Stimulated activated naive B cell treated with anti-CD40 and anti-IgM and Interleukin-4, amounts not matched to agents 10 μg/mL and 1 μg/mL and 100 μg/mL, for 72 hours (primary cell): ENCODE measurements around the gene GRIK2.

Source experiments
- ATAC-seq, 2 donors: fragments of 150-1000 bp; cut with Tn5 transposase; replicated peaks; 2 replicates each; pipeline ENCODE4 v1.10.0; 2021; ENCODE audit warnings: moderate library complexity in 1 of 2
- DNase-seq: peaks from one replicate; pipeline ENCODE4 v3.0.0; 2021
- H3K27ac Mint-ChIP-seq: one replicate; pipeline ENCODE4 v1.8.0; 2022; ENCODE audit warnings: mild to moderate bottlenecking, mixed read lengths
- H3K27me3 Mint-ChIP-seq, 2 donors: one replicate each; pipeline ENCODE4 v1.8.0; 2022; ENCODE audit warnings: mixed read lengths in 2 of 2
- H3K36me3 Mint-ChIP-seq, 2 donors: one replicate each; pipeline ENCODE4 v1.8.0; 2022; ENCODE audit warnings: mixed read lengths in 2 of 2, mild to moderate bottlenecking in 1 of 2
- H3K4me1 Mint-ChIP-seq, 2 donors: one replicate each; pipeline ENCODE4 v1.8.0; 2022; ENCODE audit warnings: mixed read lengths in 2 of 2, mild to moderate bottlenecking in 1 of 2
- H3K4me3 Mint-ChIP-seq, 2 donors: one replicate each; pipeline ENCODE4 v1.8.0; 2022; ENCODE audit warnings: mild to moderate bottlenecking in 2 of 2, mixed read lengths in 2 of 2, moderate library complexity in 1 of 2
- H3K9me3 Mint-ChIP-seq, 2 donors: one replicate each; pipeline ENCODE4 v1.8.0; 2022; ENCODE audit warnings: mixed read lengths in 2 of 2, mild to moderate bottlenecking in 1 of 2

Gene GRIK2

GRCh38 chr6:101994521-101994920 lies 601.0 kb downstream of the GRIK2 start:
- ATAC-seq (no peak), DNase-seq (no peak)
- no peaks in the 10 kb centered on the region for H3K27me3 Mint-ChIP-seq
- H3K36me3 Mint-ChIP-seq = no peaks in the 10 kb centered on the region
- no peaks in the 10 kb centered on the region for H3K4me1 Mint-ChIP-seq
- H3K4me3 Mint-ChIP-seq = no peak overlapping the region
- H3K9me3 Mint-ChIP-seq = no peaks in the 10 kb centered on the region
- no peak overlapping the region for H3K27ac Mint-ChIP-seq

DNA sequence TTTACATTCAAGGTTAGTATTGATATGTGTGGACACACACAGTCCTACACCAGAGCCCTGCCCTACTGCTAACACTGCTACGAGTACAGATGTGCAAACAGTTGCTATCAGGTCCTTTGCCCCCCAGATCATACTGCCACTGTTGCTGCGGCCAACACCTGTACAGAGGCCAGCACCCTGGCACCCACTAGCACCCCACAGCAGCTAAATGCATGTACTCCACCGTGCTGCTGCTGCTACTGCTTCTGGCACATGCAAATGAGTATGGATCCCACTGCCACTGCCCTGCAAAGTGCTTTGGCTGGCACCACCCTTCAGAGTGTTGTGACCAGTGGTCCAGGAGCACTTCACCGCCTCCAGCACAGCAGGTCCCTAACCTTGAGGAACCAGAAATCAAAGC lies 621.9 kb downstream of the GRIK2 start:
- DNase-seq = no peak
- peaks cover 0 to 4% of the 10 kb centered on the region in 2 donors for H3K9me3 Mint-ChIP-seq

DNA sequence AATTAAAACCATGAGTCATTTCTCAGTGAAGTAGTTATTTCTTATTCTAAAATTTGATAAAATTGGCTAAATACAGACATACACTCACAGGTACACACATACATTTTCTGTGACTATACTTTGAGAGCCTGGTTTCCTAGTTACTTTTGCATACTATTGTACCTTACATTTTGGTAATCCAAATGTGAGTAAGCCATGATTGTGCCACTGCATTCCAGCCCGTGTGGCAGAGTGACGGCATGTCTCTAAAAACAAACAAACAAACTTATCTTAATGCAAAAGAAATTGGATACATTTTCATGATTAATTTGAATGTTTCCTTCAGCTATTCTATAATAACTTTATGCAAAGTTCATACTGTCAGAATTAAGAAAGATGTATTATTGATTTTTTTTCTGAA lies 628.8 kb downstream of the GRIK2 start:
- no peak for DNase-seq
- no peak for ATAC-seq
- H3K27ac Mint-ChIP-seq = no peak overlapping the region
- H3K9me3 Mint-ChIP-seq = no peaks in the 10 kb centered on the region
- H3K27me3 Mint-ChIP-seq = no peaks in the 10 kb centered on the region
- no peaks in the 10 kb centered on the region for H3K4me1 Mint-ChIP-seq
- no peak overlapping the region for H3K4me3 Mint-ChIP-seq
- no peaks in the 10 kb centered on the region for H3K36me3 Mint-ChIP-seq

More for the DNA sequence above, 621.9 kb downstream of the GRIK2 start:
- H3K27me3 Mint-ChIP-seq = no peaks in the 10 kb centered on the region
- no peak overlapping the region for H3K27ac Mint-ChIP-seq
- no peak overlapping the region for H3K4me3 Mint-ChIP-seq
- no peak for ATAC-seq
- no peaks in the 10 kb centered on the region for H3K36me3 Mint-ChIP-seq
- H3K4me1 Mint-ChIP-seq = no peaks in the 10 kb centered on the region

DNA sequence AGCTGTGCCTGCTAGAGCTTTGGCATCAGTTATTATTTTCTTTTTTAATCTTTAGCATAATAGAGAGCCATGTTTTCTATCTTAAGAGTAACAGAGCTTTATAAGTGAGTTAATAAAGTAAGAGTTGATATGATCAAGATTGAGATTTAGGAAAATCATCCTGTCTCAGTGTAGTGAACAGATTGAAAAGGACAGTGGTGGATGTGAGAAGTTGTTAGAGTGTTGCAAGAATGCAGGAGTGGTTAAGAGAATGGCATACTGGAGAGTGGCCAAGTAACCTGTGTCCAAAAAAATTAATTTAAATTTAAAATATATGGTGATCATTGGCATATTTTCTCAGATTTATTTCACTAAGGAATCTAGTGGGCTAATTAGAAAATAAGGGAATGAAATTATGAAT lies 629.3 kb downstream of the GRIK2 start:
- ATAC-seq (no peak), DNase-seq (no peak)
- no peak overlapping the region for H3K27ac Mint-ChIP-seq
- no peaks in the 10 kb centered on the region for H3K36me3 Mint-ChIP-seq
- no peaks in the 10 kb centered on the region for H3K4me1 Mint-ChIP-seq
- H3K27me3 Mint-ChIP-seq = no peaks in the 10 kb centered on the region
- no peaks in the 10 kb centered on the region for H3K9me3 Mint-ChIP-seq
- no peak overlapping the region for H3K4me3 Mint-ChIP-seq

- Mint-ChIP-seq H3K27ac (no peak overlapping the region), H3K9me3 (no peaks in the 10 kb centered on the region), H3K36me3 (no peaks in the 10 kb centered on the region), H3K4me1 (no peaks in the 10 kb centered on the region), H3K4me3 (no peak overlapping the region), H3K27me3 (no peaks in the 10 kb centered on the region)
- ATAC-seq (no peak), DNase-seq (no peak)
Measured at GRCh38 chr6:102023977-102024657, 630.6 kb downstream of the GRIK2 start.

GRCh38 chr6:102026649-102027048 lies 633.1 kb downstream of the GRIK2 start:
- Mint-ChIP-seq H3K4me3 (no peak overlapping the region), H3K27me3 (no peaks in the 10 kb centered on the region)
- ATAC-seq = no peak

GRCh38 chr6:102028176-102028575 lies 634.7 kb downstream of the GRIK2 start:
- H3K9me3 Mint-ChIP-seq = no peaks in the 10 kb centered on the region
- H3K36me3 Mint-ChIP-seq = no peaks in the 10 kb centered on the region
- DNase-seq = no peak

More at GRCh38 chr6:102026649-102027048, 633.1 kb downstream of the GRIK2 start:
- Mint-ChIP-seq H3K9me3 (no peaks in the 10 kb centered on the region), H3K36me3 (no peaks in the 10 kb centered on the region), H3K27ac (no peak overlapping the region), H3K4me1 (no peaks in the 10 kb centered on the region)
- DNase-seq = no peak

DNA sequence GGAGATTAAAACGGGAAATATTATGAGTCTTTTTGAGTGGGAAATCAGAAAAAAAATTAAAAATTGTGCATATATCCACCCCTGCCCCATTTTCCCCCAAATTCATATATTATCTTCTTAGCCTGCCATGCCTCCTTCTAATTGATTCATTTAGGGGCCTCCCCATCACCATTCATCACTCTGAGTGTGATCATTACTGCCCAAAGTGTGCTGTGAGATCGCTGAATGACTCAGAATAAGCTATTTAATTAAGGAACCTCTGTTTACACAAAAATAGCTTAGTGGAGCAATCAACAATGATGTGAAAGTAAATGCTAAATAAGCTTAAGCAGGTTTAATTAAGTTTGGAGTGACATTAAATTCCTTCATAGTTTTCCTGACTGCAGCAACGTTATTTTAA lies 645.5 kb downstream of the GRIK2 start:
- Mint-ChIP-seq H3K4me3 (no peak overlapping the region), H3K36me3 (no peaks in the 10 kb centered on the region), H3K9me3 (peaks cover 3 to 4% of the 10 kb centered on the region in 2 donors), H3K4me1 (no peaks in the 10 kb centered on the region), H3K27me3 (no peaks in the 10 kb centered on the region), H3K27ac (no peak overlapping the region)
- ATAC-seq = no peak
- DNase-seq = no peak

More at GRCh38 chr6:102028176-102028575, 634.7 kb downstream of the GRIK2 start:
- Mint-ChIP-seq H3K4me1 (no peaks in the 10 kb centered on the region), H3K27ac (no peak overlapping the region), H3K4me3 (no peak overlapping the region), H3K27me3 (no peaks in the 10 kb centered on the region)
- ATAC-seq = no peak

GRCh38 chr6:102039441-102039840 lies 645.9 kb downstream of the GRIK2 start:
- peaks cover 3 to 4% of the 10 kb centered on the region in 2 donors for H3K9me3 Mint-ChIP-seq
- no peaks in the 10 kb centered on the region for H3K27me3 Mint-ChIP-seq

GRCh38 chr6:102051001-102051400 lies 657.5 kb downstream of the GRIK2 start:
- ATAC-seq = no peak
- no peak for DNase-seq
- no peaks in the 10 kb centered on the region for H3K36me3 Mint-ChIP-seq
- no peak overlapping the region for H3K4me3 Mint-ChIP-seq
- no peak overlapping the region for H3K27ac Mint-ChIP-seq
- no peaks in the 10 kb centered on the region for H3K27me3 Mint-ChIP-seq
- H3K9me3 Mint-ChIP-seq = peaks cover 0 to 3% of the 10 kb centered on the region in 2 donors
- H3K4me1 Mint-ChIP-seq = no peaks in the 10 kb centered on the region

More at GRCh38 chr6:102039441-102039840, 645.9 kb downstream of the GRIK2 start:
- no peaks in the 10 kb centered on the region for H3K36me3 Mint-ChIP-seq
- H3K4me3 Mint-ChIP-seq = no peak overlapping the region
- H3K27ac Mint-ChIP-seq = no peak overlapping the region
- DNase-seq (no peak), ATAC-seq (no peak)
- H3K4me1 Mint-ChIP-seq = no peaks in the 10 kb centered on the region

DNA sequence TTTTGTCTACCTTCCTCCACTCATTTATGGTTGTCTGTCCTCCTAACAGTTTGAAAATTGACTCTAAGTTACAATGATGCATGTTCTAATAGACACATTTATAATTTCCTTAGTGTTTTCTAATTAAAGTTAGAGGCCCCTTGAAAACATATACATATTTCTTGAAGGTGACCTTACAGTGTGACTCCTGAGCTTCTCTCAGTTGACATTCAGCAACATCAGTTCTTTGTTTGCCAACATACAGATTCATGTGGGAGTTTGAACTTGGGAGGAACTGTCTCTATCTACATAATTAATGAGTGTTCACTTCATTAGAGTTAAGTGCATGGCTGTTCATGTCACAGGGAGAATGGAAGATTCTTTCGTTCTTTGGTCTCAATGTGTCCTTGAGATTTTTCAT lies 658.2 kb downstream of the GRIK2 start:
- Mint-ChIP-seq H3K9me3 (peaks cover 0 to 3% of the 10 kb centered on the region in 2 donors), H3K36me3 (no peaks in the 10 kb centered on the region), H3K27me3 (no peaks in the 10 kb centered on the region), H3K27ac (no peak overlapping the region), H3K4me1 (no peaks in the 10 kb centered on the region), H3K4me3 (no peak overlapping the region)
- DNase-seq (no peak), ATAC-seq (no peak)

GRCh38 chr6:102064142-102064541 lies 670.6 kb downstream of the GRIK2 start:
- DNase-seq (no peak), ATAC-seq (no peak)
- Mint-ChIP-seq H3K36me3 (no peaks in the 10 kb centered on the region), H3K4me1 (no peaks in the 10 kb centered on the region), H3K9me3 (no peaks in the 10 kb centered on the region), H3K27me3 (no peaks in the 10 kb centered on the region), H3K27ac (no peak overlapping the region), H3K4me3 (no peak overlapping the region)

DNA sequence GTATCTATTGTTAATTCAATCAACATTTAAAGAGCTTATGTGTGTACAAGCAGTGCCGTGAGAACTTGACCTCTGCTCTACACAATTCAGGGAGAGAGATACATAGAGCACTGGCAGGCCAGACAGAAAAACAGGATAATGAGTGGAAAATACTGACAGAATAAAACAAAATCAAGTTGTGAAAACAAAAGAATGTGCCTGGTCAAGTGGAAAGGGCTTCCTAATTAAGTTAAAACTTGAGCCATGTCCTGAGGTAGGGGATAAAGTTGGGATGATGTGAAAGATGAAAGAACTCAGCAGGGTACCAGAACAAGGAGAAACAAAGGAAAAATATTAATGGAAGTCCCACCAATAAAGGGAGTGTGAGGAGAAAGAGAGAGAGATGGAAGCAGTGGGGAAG lies 672.8 kb downstream of the GRIK2 start:
- no peak for ATAC-seq

GRCh38 chr6:102068349-102068929 lies 674.9 kb downstream of the GRIK2 start:
- ATAC-seq = no peak
- Mint-ChIP-seq H3K9me3 (no peaks in the 10 kb centered on the region), H3K36me3 (no peaks in the 10 kb centered on the region), H3K4me1 (no peaks in the 10 kb centered on the region), H3K4me3 (no peak overlapping the region), H3K27me3 (no peaks in the 10 kb centered on the region), H3K27ac (no peak overlapping the region)
- DNase-seq = no peak

More for the DNA sequence above, 672.8 kb downstream of the GRIK2 start:
- H3K4me3 Mint-ChIP-seq = no peak overlapping the region
- no peaks in the 10 kb centered on the region for H3K27me3 Mint-ChIP-seq
- DNase-seq = no peak
- no peaks in the 10 kb centered on the region for H3K36me3 Mint-ChIP-seq
- H3K9me3 Mint-ChIP-seq = no peaks in the 10 kb centered on the region
- H3K27ac Mint-ChIP-seq = no peak overlapping the region
- no peaks in the 10 kb centered on the region for H3K4me1 Mint-ChIP-seq

GRCh38 chr6:102075539-102075938 lies 682.0 kb downstream of the GRIK2 start:
- Mint-ChIP-seq H3K36me3 (no peaks in the 10 kb centered on the region), H3K4me3 (no peak overlapping the region), H3K27me3 (no peaks in the 10 kb centered on the region), H3K4me1 (no peaks in the 10 kb centered on the region), H3K27ac (no peak overlapping the region), H3K9me3 (peaks cover 0 to 2% of the 10 kb centered on the region in 2 donors)
- ATAC-seq (no peak), DNase-seq (no peak)
